C4-2B (cell line): ENCODE measurements around the gene SLC25A25.
"Not testable (repeated sequence)": the region's sequence is repeated elsewhere in the genome, so short reads cannot be mapped to it uniquely, and the experiment has no call there.

Experiments used
- ZFX ChIP-seq: fragments of 450-650 bp; IDR thresholded peaks from 2 replicates; pipeline ENCODE4 v1.6.1; 2017
- TF ChIP-seq, protein P1 (sequence below): fragments of 450-650 bp; conservative IDR thresholded peaks from 2 replicates; pipeline ENCODE4 v1.5.1; 2017; ENCODE audit warnings: mild to moderate bottlenecking

DNA sequence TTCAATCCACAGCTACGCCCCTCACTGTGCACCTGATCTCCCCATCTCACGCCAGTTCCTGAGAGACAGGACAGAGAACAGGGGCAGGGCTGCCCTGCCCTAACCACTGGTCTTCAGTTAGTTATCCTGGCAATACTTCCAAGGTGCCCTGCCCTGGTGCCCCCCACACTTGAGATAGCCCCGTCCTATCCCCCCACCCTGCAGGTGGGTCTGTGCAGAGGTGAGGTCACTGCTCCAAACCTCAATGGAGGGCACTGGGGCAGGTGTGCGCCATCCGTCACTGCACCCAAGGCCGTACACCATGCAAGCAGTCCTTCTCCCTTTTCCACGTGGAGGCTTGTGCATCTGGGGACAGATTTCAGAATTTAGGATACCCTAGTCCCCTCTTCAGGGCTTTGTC is 62.6 kb downstream of the SLC25A25 start:
- TF ChIP-seq, protein P1, sequence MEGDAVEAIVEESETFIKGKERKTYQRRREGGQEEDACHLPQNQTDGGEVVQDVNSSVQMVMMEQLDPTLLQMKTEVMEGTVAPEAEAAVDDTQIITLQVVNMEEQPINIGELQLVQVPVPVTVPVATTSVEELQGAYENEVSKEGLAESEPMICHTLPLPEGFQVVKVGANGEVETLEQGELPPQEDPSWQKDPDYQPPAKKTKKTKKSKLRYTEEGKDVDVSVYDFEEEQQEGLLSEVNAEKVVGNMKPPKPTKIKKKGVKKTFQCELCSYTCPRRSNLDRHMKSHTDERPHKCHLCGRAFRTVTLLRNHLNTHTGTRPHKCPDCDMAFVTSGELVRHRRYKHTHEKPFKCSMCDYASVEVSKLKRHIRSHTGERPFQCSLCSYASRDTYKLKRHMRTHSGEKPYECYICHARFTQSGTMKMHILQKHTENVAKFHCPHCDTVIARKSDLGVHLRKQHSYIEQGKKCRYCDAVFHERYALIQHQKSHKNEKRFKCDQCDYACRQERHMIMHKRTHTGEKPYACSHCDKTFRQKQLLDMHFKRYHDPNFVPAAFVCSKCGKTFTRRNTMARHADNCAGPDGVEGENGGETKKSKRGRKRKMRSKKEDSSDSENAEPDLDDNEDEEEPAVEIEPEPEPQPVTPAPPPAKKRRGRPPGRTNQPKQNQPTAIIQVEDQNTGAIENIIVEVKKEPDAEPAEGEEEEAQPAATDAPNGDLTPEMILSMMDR = not testable (repeated sequence)
- TF ChIP-seq ZFX = not testable (repeated sequence)
